ENCODE data around the gene SEC14L3. TPM values are rescaled to one million over a fixed set of nuclear protein-coding genes. Genes with fewer than 3 reads are reported as not detected.

The SEC14L3 gene
- total RNA-seq, 2 donors from 2014 or later = not detected

GRCh38 chr22:30422481-30423300, 49.1 kb downstream of the SEC14L3 start:
- Mint-ChIP-seq H3K27ac (peak overlapping the region; percentile 97), H3K4me1 (peaks cover 42% of the 10 kb centered on the region), H3K4me3 (peak overlapping the region; percentile 95), H3K27me3 (no peaks in the 10 kb centered on the region), H3K36me3 (ENCODE audit: low read depth) (peaks cover 2% of the 10 kb centered on the region)
- peak in 1 of 3 donors; percentile 22 for DNase-seq
- H3K9me3 ChIP-seq (ENCODE audit: control insufficient read depth, low read length, poor library complexity, severe bottlenecking) = no peaks in the 10 kb centered on the region
- ATAC-seq = no peak

GRCh38 chr22:30421695-30422480, 49.9 kb downstream of the SEC14L3 start:
- Mint-ChIP-seq H3K27ac (peak overlapping the region; percentile 97), H3K27me3 (no peaks in the 10 kb centered on the region), H3K4me3 (peak overlapping the region; percentile 95), H3K4me1 (peaks cover 38% of the 10 kb centered on the region), H3K36me3 (ENCODE audit: low read depth) (peaks cover 2% of the 10 kb centered on the region)
- no peaks in the 10 kb centered on the region for H3K9me3 ChIP-seq (ENCODE audit: control insufficient read depth, low read length, poor library complexity, severe bottlenecking)
- DNase-seq = no peak
- ATAC-seq = no peak

- H3K4me3 Mint-ChIP-seq = no peak overlapping the region
- no peak for ATAC-seq
Observed at GRCh38 chr22:30420347-30421125, 51.3 kb downstream of the SEC14L3 start.

GRCh38 chr22:30416837-30417236, 55.0 kb downstream of the SEC14L3 start:
- Mint-ChIP-seq H3K4me1 (peaks cover 2% of the 10 kb centered on the region), H3K4me3 (no peak overlapping the region), H3K27ac (peak overlapping the region; percentile 54), H3K27me3 (no peaks in the 10 kb centered on the region), H3K36me3 (ENCODE audit: low read depth) (peaks cover 10% of the 10 kb centered on the region)
- ATAC-seq (no peak), DNase-seq (no peak)
- H3K9me3 ChIP-seq (ENCODE audit: control insufficient read depth, low read length, poor library complexity, severe bottlenecking) = no peaks in the 10 kb centered on the region

More at GRCh38 chr22:30420347-30421125, 51.3 kb downstream of the SEC14L3 start:
- H3K4me1 Mint-ChIP-seq = peaks cover 28% of the 10 kb centered on the region
- H3K9me3 ChIP-seq (ENCODE audit: control insufficient read depth, low read length, poor library complexity, severe bottlenecking) = no peaks in the 10 kb centered on the region
- H3K27me3 Mint-ChIP-seq = no peaks in the 10 kb centered on the region
- DNase-seq = no peak
- no peak overlapping the region for H3K27ac Mint-ChIP-seq
- H3K36me3 Mint-ChIP-seq (ENCODE audit: low read depth) = peaks cover 4% of the 10 kb centered on the region

- ATAC-seq (no peak), DNase-seq (no peak)
- no peak overlapping the region for H3K4me3 Mint-ChIP-seq
- no peaks in the 10 kb centered on the region for H3K4me1 Mint-ChIP-seq
- peaks cover 12% of the 10 kb centered on the region for H3K36me3 Mint-ChIP-seq (ENCODE audit: low read depth)
- H3K27ac Mint-ChIP-seq = peak overlapping the region; percentile 54
- no peaks in the 10 kb centered on the region for H3K9me3 ChIP-seq (ENCODE audit: control insufficient read depth, low read length, poor library complexity, severe bottlenecking)
- no peaks in the 10 kb centered on the region for H3K27me3 Mint-ChIP-seq
Observed at GRCh38 chr22:30416403-30416802, 55.4 kb downstream of the SEC14L3 start.

GRCh38 chr22:30414525-30415047, 57.2 kb downstream of the SEC14L3 start:
- H3K4me1 Mint-ChIP-seq = peaks cover 2% of the 10 kb centered on the region
- H3K4me3 Mint-ChIP-seq = no peak overlapping the region
- H3K9me3 ChIP-seq (ENCODE audit: control insufficient read depth, low read length, poor library complexity, severe bottlenecking) = no peaks in the 10 kb centered on the region
- H3K27me3 Mint-ChIP-seq = no peaks in the 10 kb centered on the region
- ATAC-seq (peak; percentile 15), DNase-seq (no peak)
- peak overlapping the region; percentile 69 for H3K27ac Mint-ChIP-seq
- H3K36me3 Mint-ChIP-seq (ENCODE audit: low read depth) = peaks cover 12% of the 10 kb centered on the region

GRCh38 chr22:30413745-30414524, 57.9 kb downstream of the SEC14L3 start:
- no peak for DNase-seq
- no peaks in the 10 kb centered on the region for H3K9me3 ChIP-seq (ENCODE audit: control insufficient read depth, low read length, poor library complexity, severe bottlenecking)
- peak; percentile 34 for ATAC-seq
- H3K27ac Mint-ChIP-seq = peak overlapping the region; percentile 69
- H3K36me3 Mint-ChIP-seq (ENCODE audit: low read depth) = peaks cover 10% of the 10 kb centered on the region
- H3K4me1 Mint-ChIP-seq = peaks cover 2% of the 10 kb centered on the region
- no peak overlapping the region for H3K4me3 Mint-ChIP-seq
- no peaks in the 10 kb centered on the region for H3K27me3 Mint-ChIP-seq

GRCh38 chr22:30413001-30413400, 58.8 kb downstream of the SEC14L3 start:
- ATAC-seq (no peak), DNase-seq (no peak)
- Mint-ChIP-seq H3K27ac (peak overlapping the region; percentile 69), H3K4me1 (peaks cover 2% of the 10 kb centered on the region), H3K4me3 (no peak overlapping the region), H3K27me3 (no peaks in the 10 kb centered on the region), H3K36me3 (ENCODE audit: low read depth) (peaks cover 10% of the 10 kb centered on the region)
- H3K9me3 ChIP-seq (ENCODE audit: control insufficient read depth, low read length, poor library complexity, severe bottlenecking) = no peaks in the 10 kb centered on the region

GRCh38 chr22:30411780-30412179, 60.0 kb downstream of the SEC14L3 start:
- H3K36me3 Mint-ChIP-seq (ENCODE audit: low read depth) = peaks cover 10% of the 10 kb centered on the region
- H3K27me3 Mint-ChIP-seq = no peaks in the 10 kb centered on the region
- no peak for DNase-seq
- H3K4me1 Mint-ChIP-seq = peaks cover 2% of the 10 kb centered on the region
- H3K9me3 ChIP-seq (ENCODE audit: control insufficient read depth, low read length, poor library complexity, severe bottlenecking) = no peaks in the 10 kb centered on the region
- H3K4me3 Mint-ChIP-seq = no peak overlapping the region
- H3K27ac Mint-ChIP-seq = no peak overlapping the region
- no peak for ATAC-seq

Other genes starting within 250 kb of the SEC14L3 start
- gene LIF, start 225.3 kb downstream of the SEC14L3 start, total RNA-seq = 1 to 10 TPM; 1.8 to 5.3 TPM
- gene OSM, start 205.2 kb downstream of the SEC14L3 start, total RNA-seq = 10 to 100 TPM; 29.1 to 35.2 TPM
- gene CASTOR1, start 182.5 kb downstream of the SEC14L3 start, total RNA-seq = 10 to 100 TPM; 10.6 to 12.4 TPM
- 10 to 100 TPM; 46.9 to 63.1 TPM for gene TBC1D10A, start 145.1 kb downstream of the SEC14L3 start, total RNA-seq
- 100 to 1,000 TPM; 317 to 372 TPM for gene SF3A1, start 115.1 kb downstream of the SEC14L3 start, total RNA-seq
- gene CCDC157, start 115.0 kb downstream of the SEC14L3 start, total RNA-seq = 1 to 10 TPM; 6.7 to 9.4 TPM
- 10 to 100 TPM in 1 of 2 donors, 1 to 10 TPM in 1; 4.9 to 12.3 TPM for gene RNF215, start 84.6 kb downstream of the SEC14L3 start, total RNA-seq
- gene SEC14L2, start 75.0 kb downstream of the SEC14L3 start, total RNA-seq = 10 to 100 TPM; 37.2 to 62.6 TPM
- gene MTFP1, start 46.2 kb downstream of the SEC14L3 start, total RNA-seq = 10 to 100 TPM; 54.3 to 69.4 TPM
- not detected for gene SEC14L4, start 33.7 kb upstream of the SEC14L3 start, total RNA-seq
- gene SEC14L6, start 74.7 kb upstream of the SEC14L3 start, total RNA-seq = not detected
- not detected for gene GAL3ST1, start 102.6 kb upstream of the SEC14L3 start, total RNA-seq
- gene PES1, start 119.9 kb upstream of the SEC14L3 start, total RNA-seq = 10 to 100 TPM; 35.9 to 37.8 TPM
- gene TCN2, start 135.2 kb upstream of the SEC14L3 start, total RNA-seq = under 1 TPM; 0.55 to 0.65 TPM
- gene SLC35E4, start 163.8 kb upstream of the SEC14L3 start, total RNA-seq = 1 to 10 TPM; 3.8 to 5.7 TPM
- 10 to 100 TPM; 10.3 to 11.0 TPM for gene DUSP18, start 195.9 kb upstream of the SEC14L3 start, total RNA-seq
- gene OSBP2, start 222.9 kb upstream of the SEC14L3 start, total RNA-seq = 1 to 10 TPM; 1.1 to 9.4 TPM

All from T-helper 17 cell (primary cell).